ENCODE results near the gene PAFAH1B1.

PAFAH1B1 gene

GRCh38 chr17:2691965-2692780, 98.7 kb downstream of the PAFAH1B1 start:
- TF ChIP-seq TAF1 (IDR thresholded peaks at IDR 0.05; ENCODE audit: low read depth) (no peak), MAX (IDR thresholded peaks at IDR 0.05) (no peak)

- no peak for TF ChIP-seq REST (IDR thresholded peaks at IDR 0.05; ENCODE audit: low read depth)
- TF ChIP-seq TAF1 (IDR thresholded peaks at IDR 0.05; ENCODE audit: low read depth), result no peak
Observed at GRCh38 chr17:2692781-2693135, 99.3 kb downstream of the PAFAH1B1 start.

GRCh38 chr17:2693561-2694380, 100.3 kb downstream of the PAFAH1B1 start:
- no peak for TF ChIP-seq EP300 (IDR thresholded peaks at IDR 0.05; ENCODE audit: borderline replicate concordance)
- no peak for TF ChIP-seq MAX (IDR thresholded peaks at IDR 0.05)
- no peak for TF ChIP-seq ZBTB7A (IDR thresholded peaks at IDR 0.05; ENCODE audit: low read depth)
- no peak for TF ChIP-seq CREB1 (IDR thresholded peaks at IDR 0.05; ENCODE audit: low read depth)
- TF ChIP-seq FOXM1 (IDR thresholded peaks at IDR 0.05; ENCODE audit: borderline replicate concordance, low read depth), result no peak
- no peak for TF ChIP-seq REST (IDR thresholded peaks at IDR 0.05; ENCODE audit: low read depth)
- no peak for TF ChIP-seq CEBPB (IDR thresholded peaks at IDR 0.05)
- no peak for TF ChIP-seq USF1 (IDR thresholded peaks at IDR 0.05)
- TF ChIP-seq TAF1 (IDR thresholded peaks at IDR 0.05; ENCODE audit: low read depth), result no peak
- TF ChIP-seq TCF12 (IDR thresholded peaks at IDR 0.05; ENCODE audit: low read depth), result no peak
- no peak for TF ChIP-seq YY1 (IDR thresholded peaks at IDR 0.05; ENCODE audit: low read depth)
- TF ChIP-seq NFIC (IDR thresholded peaks at IDR 0.05), result no peak
- no peak for TF ChIP-seq TEAD4 (IDR thresholded peaks at IDR 0.05)
- no peak for TF ChIP-seq EGR1 (IDR thresholded peaks at IDR 0.05)

GRCh38 chr17:2694381-2695242, 101.2 kb downstream of the PAFAH1B1 start:
- TF ChIP-seq YY1 (IDR thresholded peaks at IDR 0.05; ENCODE audit: low read depth) (no peak), ZBTB7A (IDR thresholded peaks at IDR 0.05; ENCODE audit: low read depth) (no peak)

- no peak for TF ChIP-seq USF1 (IDR thresholded peaks at IDR 0.05)
- TF ChIP-seq TAF1 (IDR thresholded peaks at IDR 0.05; ENCODE audit: low read depth), result no peak
- no peak for TF ChIP-seq YY1 (IDR thresholded peaks at IDR 0.05; ENCODE audit: low read depth)
- TF ChIP-seq EP300 (IDR thresholded peaks at IDR 0.05; ENCODE audit: borderline replicate concordance), result no peak
- no peak for TF ChIP-seq MAX (IDR thresholded peaks at IDR 0.05)
- no peak for TF ChIP-seq CEBPB (IDR thresholded peaks at IDR 0.05)
- no peak for TF ChIP-seq REST (IDR thresholded peaks at IDR 0.05; ENCODE audit: low read depth)
Observed at GRCh38 chr17:2695243-2695960, 101.9 kb downstream of the PAFAH1B1 start.

Data from Ishikawa (cell line).